ENCODE results near the gene FAM163A.

Gene FAM163A

GRCh38 chr1:179753061-179753460, 10.0 kb downstream of the FAM163A start:
- DNase-seq: no peak

GRCh38 chr1:179754041-179754624, 11.0 kb downstream of the FAM163A start:
- DNase-seq: no peak

GRCh38 chr1:179757933-179758332, 14.8 kb downstream of the FAM163A start:
- DNase-seq: no peak

GRCh38 chr1:179760521-179760920, 17.4 kb downstream of the FAM163A start:
- no peak for DNase-seq

GRCh38 chr1:179761296-179761695, 18.2 kb downstream of the FAM163A start:
- no peak for DNase-seq

GRCh38 chr1:179761846-179762640, 19.0 kb downstream of the FAM163A start:
- DNase-seq: no peak

- no peak for DNase-seq
Measured at GRCh38 chr1:179767177-179767581, 24.1 kb downstream of the FAM163A start.

GRCh38 chr1:179767996-179768395, 24.9 kb downstream of the FAM163A start:
- no peak for DNase-seq

GRCh38 chr1:179770887-179771502, 27.9 kb downstream of the FAM163A start:
- no peak for DNase-seq

GRCh38 chr1:179773264-179773663, 30.2 kb downstream of the FAM163A start:
- DNase-seq: no peak

- DNase-seq: peak; percentile 11 to 80
Measured at GRCh38 chr1:179774000-179774399, 30.9 kb downstream of the FAM163A start.

GRCh38 chr1:179774566-179774965, 31.5 kb downstream of the FAM163A start:
- DNase-seq: no peak

- no peak for DNase-seq
Measured at GRCh38 chr1:179775009-179775408, 31.9 kb downstream of the FAM163A start.

GRCh38 chr1:179776831-179777230, 33.7 kb downstream of the FAM163A start:
- DNase-seq: no peak

GRCh38 chr1:179777731-179778130, 34.6 kb downstream of the FAM163A start:
- DNase-seq: no peak

- DNase-seq: no peak
Measured at GRCh38 chr1:179779645-179780272, 36.7 kb downstream of the FAM163A start.

- peak in 1 of 2 experiments; percentile 4 for DNase-seq
Measured at GRCh38 chr1:179781962-179782361, 38.9 kb downstream of the FAM163A start.

- DNase-seq: no peak
Measured at GRCh38 chr1:179785031-179785431, 41.9 kb downstream of the FAM163A start.

- DNase-seq: no peak
Measured at GRCh38 chr1:179785728-179786127, 42.6 kb downstream of the FAM163A start.

GRCh38 chr1:179786815-179787685, 44.0 kb downstream of the FAM163A start:
- DNase-seq: no peak

- no peak for DNase-seq
Measured at GRCh38 chr1:179788259-179788658, 45.2 kb downstream of the FAM163A start.

- peak in 1 of 2 experiments; percentile 58 for DNase-seq
Measured at GRCh38 chr1:179793281-179793680, 50.2 kb downstream of the FAM163A start.

- no peak for DNase-seq
Measured at GRCh38 chr1:179794146-179794545, 51.1 kb downstream of the FAM163A start.

Data from NCI-H524 (cell line).